PC-9 (cell line): Measurements from ENCODE around the gene TMPRSS9. TPM values are rescaled to one million over a fixed set of nuclear protein-coding genes. Genes with fewer than 3 reads are reported as not detected.

Source experiments
- BruUV-seq: library from RNA; stranded (reverse); fragments of 400-500 nt; replicated peaks from 2 replicates; lab custom pipeline; 2021; lab: Mats Ljungman, UMichigan
- CTCF ChIA-PET: fragments of 300-600 bp; sonication (Branson Sonifier 250); formaldehyde crosslinking; loops from one replicate; lab custom pipeline; 2022; ENCODE audit warnings: antibody characterized with exemption; lab: Charles Lee
- POLR2A ChIA-PET: fragments of 300-600 bp; sonication (Branson Sonifier 250); formaldehyde crosslinking; loops from one replicate; lab custom pipeline; 2022; ENCODE audit warnings: antibody characterized with exemption; ENCODE audit not compliant: unreplicated experiment; lab: Charles Lee
- DNase-seq, 2 experiments: peaks; one replicate each; pipeline versions ENCODE4 v3.0.0 to v3.0.0-alpha.2; 2015 to 2022; ENCODE audit warnings: mixed read lengths in 1 of 2
- H2AFZ ChIP-seq: fragments of 200-600 bp; sonication (generic); 2 replicates; pipeline ENCODE4 v1.8.1; 2017; ENCODE audit warnings: antibody characterized with exemption
- H3F3A ChIP-seq: fragments of 200-600 bp; sonication (generic); 2 replicates; pipeline ENCODE4 v1.8.1; 2017; ENCODE audit warnings: antibody characterized with exemption, mild to moderate bottlenecking, low read depth; ENCODE audit not compliant: insufficient read depth
- H3K27ac ChIP-seq: fragments of 200-600 bp; sonication (generic); 2 replicates; pipeline ENCODE4 v1.6.1; 2016; ENCODE audit warnings: mixed run types
- H3K27me3 ChIP-seq: fragments of 200-600 bp; sonication (generic); 2 replicates; pipeline ENCODE4 v1.6.1; 2016; ENCODE audit warnings: low read depth, mixed run types; ENCODE audit not compliant: insufficient read depth
- H3K36me3 ChIP-seq: fragments of 200-600 bp; sonication (generic); 2 replicates; pipeline ENCODE4 v1.6.1; 2016; ENCODE audit warnings: low read depth, mixed run types
- H3K4me1 ChIP-seq: fragments of 200-600 bp; sonication (generic); replicated peaks from 2 replicates; pipeline ENCODE4 v1.6.1; 2016; ENCODE audit warnings: mixed run types; ENCODE audit not compliant: insufficient read depth
- H3K4me2 ChIP-seq: fragments of 200-600 bp; sonication (generic); 2 replicates; pipeline ENCODE4 v1.6.1; 2017; ENCODE audit warnings: mixed run types
- H3K4me3 ChIP-seq: fragments of 200-600 bp; sonication (generic); 2 replicates; pipeline ENCODE4 v1.6.1; 2016; ENCODE audit warnings: mixed run types
- H3K79me2 ChIP-seq: fragments of 200-600 bp; sonication (generic); 2 replicates; pipeline ENCODE4 v1.6.1; 2017; ENCODE audit warnings: low read depth, mixed run types
- H3K9me2 ChIP-seq: fragments of 200-600 bp; sonication (generic); 2 replicates; pipeline ENCODE4 v1.8.1; 2017; ENCODE audit warnings: mild to moderate bottlenecking; ENCODE audit not compliant: insufficient read depth
- H3K9me3 ChIP-seq: fragments of 200-600 bp; sonication (generic); 2 replicates; pipeline ENCODE4 v1.8.1; 2016; ENCODE audit warnings: low read depth; ENCODE audit not compliant: insufficient read depth
- H4K20me1 ChIP-seq: fragments of 200-600 bp; sonication (generic); 2 replicates; pipeline ENCODE4 v1.8.1; 2017; ENCODE audit not compliant: insufficient read depth
- CTCF ChIP-seq: fragments of 200-600 bp; sonication (generic); conservative IDR thresholded peaks from 2 replicates; pipeline ENCODE4 v1.6.1; 2017; ENCODE audit warnings: mixed run types, antibody characterized with exemption, mild to moderate bottlenecking, moderate library complexity
- EZH2 ChIP-seq: fragments of 200-600 bp; sonication (generic); IDR thresholded peaks from 2 replicates; pipeline ENCODE4 v1.8.0; 2017; ENCODE audit warnings: antibody characterized with exemption, low read depth
- intact Hi-C: fragments of 100-400 bp; cut with micrococcal nuclease; formaldehyde crosslinking; loops from one replicate; pipeline ENCODE4 v1.10.0; 2022; ENCODE audit not compliant: unreplicated experiment
- total RNA-seq: library from RNA; stranded (reverse); gene quantifications from 2 replicates; pipeline ENCODE4 v1.2.3, GENCODE V29; 2021

Gene TMPRSS9
- total RNA-seq, 1 experiment from 2014 or later: 0.20 TPM

GRCh38 chr19:2399582-2399981, 39.5 kb downstream of the TMPRSS9 start:
- Histone ChIP-seq H4K20me1 (no peaks in the 10 kb centered on the region), H3K27me3 (no peaks in the 10 kb centered on the region), H3F3A (no peaks in the 10 kb centered on the region), H3K4me3 (no peak overlapping the region), H3K36me3 (no peaks in the 10 kb centered on the region), H3K9me3 (no peaks in the 10 kb centered on the region), H3K9me2 (no peaks in the 10 kb centered on the region), H3K4me2 (no peak overlapping the region), H3K79me2 (no peaks in the 10 kb centered on the region), H3K4me1 (peaks cover 5% of the 10 kb centered on the region; the same call in 1 of the 2 replicates), H3K27ac (no peak overlapping the region), H2AFZ (no peak overlapping the region)
- ChIA-PET CTCF (no interaction called here), POLR2A (no interaction called here)
- TF ChIP-seq CTCF (no peak), EZH2 (no peak)
- DNase-seq: no peak
- BruUV-seq: no TSS peak
- intact Hi-C loops: loop anchor here (10.0 kb wide), 1 partner anchor 245 kb away; the partner anchor contains the start of gene AP3D1

GRCh38 chr19:2408247-2408646, 48.2 kb downstream of the TMPRSS9 start:
- Histone ChIP-seq H3K36me3 (no peaks in the 10 kb centered on the region), H3K79me2 (no peaks in the 10 kb centered on the region), H3K27me3 (no peaks in the 10 kb centered on the region), H2AFZ (no peak overlapping the region), H3K27ac (no peak overlapping the region), H3K4me2 (no peak overlapping the region), H3K9me3 (no peaks in the 10 kb centered on the region), H3K4me3 (no peak overlapping the region), H4K20me1 (no peaks in the 10 kb centered on the region), H3K9me2 (no peaks in the 10 kb centered on the region), H3F3A (no peaks in the 10 kb centered on the region), H3K4me1 (no peaks in the 10 kb centered on the region)
- no peak for DNase-seq
- CTCF ChIA-PET: no interaction called here
- POLR2A ChIA-PET: no interaction called here
- intact Hi-C loops: no loop called here
- no peak for TF ChIP-seq CTCF
- no peak for TF ChIP-seq EZH2
- no TSS peak for BruUV-seq

DNA sequence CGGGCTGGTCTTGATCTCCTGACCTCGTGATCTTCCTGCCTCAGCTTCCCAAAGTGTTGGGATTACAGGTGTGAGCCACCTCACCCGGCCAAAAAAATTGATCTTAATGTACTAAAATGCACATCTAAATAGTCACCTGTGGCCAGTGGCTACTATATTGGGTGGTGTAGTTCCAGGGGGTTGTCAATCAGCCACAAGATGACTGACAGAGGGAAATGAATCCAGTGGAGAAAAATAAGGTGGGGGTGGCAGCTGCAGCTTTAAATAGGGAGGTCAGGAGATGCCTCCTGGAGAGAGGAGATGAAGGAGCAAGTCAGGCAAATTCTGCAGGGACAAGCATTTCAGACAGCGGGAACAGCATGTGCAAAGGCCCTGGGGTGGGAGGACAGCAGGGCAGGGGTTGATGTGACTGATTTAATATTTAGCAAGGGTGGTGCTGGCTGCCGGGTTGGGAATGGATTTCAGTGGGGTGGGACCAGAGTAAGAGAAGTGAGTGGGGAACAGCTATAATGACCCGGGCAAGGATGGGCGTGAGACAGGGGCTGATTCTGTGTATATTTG, 49.4 kb downstream of the TMPRSS9 start:
- Histone ChIP-seq H3K9me3 (no peaks in the 10 kb centered on the region), H3K9me2 (no peaks in the 10 kb centered on the region), H3F3A (no peaks in the 10 kb centered on the region), H3K4me1 (no peaks in the 10 kb centered on the region), H4K20me1 (no peaks in the 10 kb centered on the region), H3K4me3 (no peak overlapping the region), H3K4me2 (no peak overlapping the region), H3K27me3 (no peaks in the 10 kb centered on the region), H3K79me2 (no peaks in the 10 kb centered on the region), H2AFZ (no peak overlapping the region), H3K36me3 (no peaks in the 10 kb centered on the region), H3K27ac (no peak overlapping the region)
- no peak for DNase-seq
- intact Hi-C loops: no loop called here
- no TSS peak for BruUV-seq
- TF ChIP-seq CTCF (no peak), EZH2 (no peak)
- POLR2A ChIA-PET: no interaction called here
- CTCF ChIA-PET: no interaction called here
